NCI-H2196 treated with DMSO at 0.1 percent for 48 hours (cell line): ENCODE results near the gene HS1BP3.

ENCODE experiments used
- DNase-seq: peaks from one replicate; lab custom pipeline; 2025; ENCODE audit not compliant: unreplicated experiment; lab: John Stamatoyannopoulos, UW

HS1BP3 gene

GRCh38 chr2:20573620-20574422, 77.1 kb downstream of the HS1BP3 start:
- DNase-seq: no peak

DNA sequence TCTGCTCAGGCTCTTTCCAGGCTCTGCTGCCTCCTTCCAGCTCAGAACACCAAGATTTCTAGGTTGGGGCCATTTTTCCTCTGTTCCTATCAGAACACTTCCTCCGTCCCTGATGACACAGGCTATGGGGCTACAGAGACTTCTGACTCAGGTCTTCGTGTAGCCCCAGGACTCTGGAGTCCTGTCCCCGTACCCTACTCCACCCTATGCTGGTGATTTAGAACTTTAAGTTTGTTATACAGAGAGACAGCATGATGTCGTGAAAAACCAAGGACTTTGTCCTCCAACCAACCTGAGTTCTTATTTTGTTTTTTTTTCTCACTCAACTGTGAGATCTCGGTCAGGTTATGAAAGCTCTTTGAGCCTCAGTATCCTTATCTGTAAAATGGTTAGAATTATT, 78.7 kb downstream of the HS1BP3 start:
- DNase-seq: no peak

GRCh38 chr2:20571644-20572215, 79.2 kb downstream of the HS1BP3 start:
- no peak for DNase-seq

GRCh38 chr2:20571231-20571630, 79.7 kb downstream of the HS1BP3 start:
- DNase-seq: no peak

- no peak for DNase-seq
Measured at GRCh38 chr2:20570249-20570648, 80.6 kb downstream of the HS1BP3 start.

- DNase-seq: no peak
Measured at GRCh38 chr2:20569464-20570223, 81.3 kb downstream of the HS1BP3 start.

DNA sequence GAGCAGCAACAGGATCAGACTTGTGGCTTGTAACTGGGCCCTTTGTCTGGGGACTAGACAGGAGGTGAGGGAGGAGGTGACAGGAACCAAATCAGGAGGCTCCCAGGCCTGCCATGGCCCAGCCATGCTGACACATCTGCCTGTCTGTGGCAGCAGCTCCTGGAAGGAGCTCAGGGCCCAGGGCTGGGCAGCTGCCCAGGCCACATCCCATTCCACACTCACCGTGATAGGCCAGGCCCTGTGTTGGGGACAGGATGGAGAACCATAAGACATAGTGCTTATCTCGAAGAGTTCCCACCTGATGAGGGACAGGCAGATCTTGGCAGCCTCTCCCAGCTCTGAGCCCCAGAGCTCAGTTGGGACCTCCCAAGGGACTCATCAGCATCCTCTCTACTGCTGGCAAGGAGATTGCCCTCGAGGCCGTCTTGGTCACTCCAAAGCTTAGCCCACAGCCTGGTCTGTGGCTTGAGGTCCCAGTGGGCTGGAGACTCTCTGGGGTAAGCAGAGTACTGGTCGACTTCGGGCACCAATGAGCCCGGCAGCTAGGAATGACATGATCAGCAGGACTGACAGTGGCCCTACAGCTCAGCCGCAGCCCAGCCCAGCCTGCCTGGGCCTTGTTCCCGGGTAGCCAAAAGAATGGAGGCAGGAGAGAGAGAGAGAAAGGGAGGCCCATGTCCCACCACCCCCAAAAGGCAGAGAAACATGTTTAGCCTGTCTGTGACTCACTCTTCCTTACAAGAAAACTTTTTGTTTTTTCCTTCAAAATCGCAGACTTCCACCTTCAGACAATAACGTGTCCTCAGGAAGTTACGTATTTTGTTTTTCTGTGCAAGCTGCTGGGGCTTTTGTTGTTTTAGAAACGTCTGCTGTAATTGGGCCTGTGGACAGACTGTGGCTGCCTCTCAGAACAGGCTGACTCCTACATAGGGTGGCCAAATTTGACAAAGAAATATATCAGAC, 82.1 kb downstream of the HS1BP3 start:
- DNase-seq: no peak

GRCh38 chr2:20567926-20568179, 83.0 kb downstream of the HS1BP3 start:
- no peak for DNase-seq
